ENCODE results near the gene EIF3B.

The EIF3B gene

GRCh38 chr7:2355705-2356008, 1.0 kb downstream of the EIF3B start:
- Histone ChIP-seq H3K9me3 (ENCODE audit: low read length) (no peaks in the 10 kb centered on the region), H3K4me1 (ENCODE audit: insufficient read depth, low read length) (peaks cover 25% of the 10 kb centered on the region), H2AFZ (ENCODE audit: low read depth, low read length) (no peak overlapping the region), H3K4me3 (ENCODE audit: low read length) (peak overlapping the region; percentile 63), H3K36me3 (ENCODE audit: insufficient read depth, low read length) (peaks cover 28% of the 10 kb centered on the region), H3K27me3 (ENCODE audit: insufficient read depth, low read length) (no peaks in the 10 kb centered on the region)

GRCh38 chr7:2357165-2357564, 2.5 kb downstream of the EIF3B start:
- Histone ChIP-seq H3K4me3 (ENCODE audit: low read length) (no peak overlapping the region), H3K36me3 (ENCODE audit: insufficient read depth, low read length) (peaks cover 36% of the 10 kb centered on the region)

DNA sequence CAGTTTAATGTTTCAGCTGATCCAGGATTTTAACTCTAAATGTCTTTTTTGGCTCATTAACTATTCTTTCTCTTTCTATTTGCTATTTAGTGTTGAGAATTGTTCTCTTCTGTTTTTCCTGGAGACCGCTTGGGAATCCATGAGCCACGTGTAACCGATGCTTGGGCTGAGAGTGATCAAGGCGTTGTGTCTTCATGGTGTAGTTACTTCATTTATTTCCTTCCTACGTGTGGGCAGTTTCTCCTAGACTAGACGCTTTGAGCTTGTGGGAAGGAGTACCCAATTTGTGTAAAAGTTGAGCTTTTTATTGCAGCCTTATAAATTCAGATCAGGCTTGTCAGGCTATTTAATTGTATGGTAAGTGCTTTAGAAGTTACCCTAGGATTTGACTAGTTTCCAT, 2.9 kb downstream of the EIF3B start:
- Histone ChIP-seq H3K27me3 (ENCODE audit: insufficient read depth, low read length) (no peaks in the 10 kb centered on the region), H3K4me1 (ENCODE audit: insufficient read depth, low read length) (peaks cover 25% of the 10 kb centered on the region), H3K36me3 (ENCODE audit: insufficient read depth, low read length) (peaks cover 40% of the 10 kb centered on the region), H3K4me3 (ENCODE audit: low read length) (no peak overlapping the region), H3K9me3 (ENCODE audit: low read length) (no peaks in the 10 kb centered on the region), H2AFZ (ENCODE audit: low read depth, low read length) (no peak overlapping the region)

More at GRCh38 chr7:2357165-2357564, 2.5 kb downstream of the EIF3B start:
- peaks cover 25% of the 10 kb centered on the region for H3K4me1 ChIP-seq (ENCODE audit: insufficient read depth, low read length)
- no peaks in the 10 kb centered on the region for H3K27me3 ChIP-seq (ENCODE audit: insufficient read depth, low read length)
- H3K9me3 ChIP-seq (ENCODE audit: low read length): no peaks in the 10 kb centered on the region
- H2AFZ ChIP-seq (ENCODE audit: low read depth, low read length): no peak overlapping the region

- H3K4me3 ChIP-seq (ENCODE audit: low read length): no peak overlapping the region
- H2AFZ ChIP-seq (ENCODE audit: low read depth, low read length): no peak overlapping the region
- no peaks in the 10 kb centered on the region for H3K9me3 ChIP-seq (ENCODE audit: low read length)
- no peaks in the 10 kb centered on the region for H3K27me3 ChIP-seq (ENCODE audit: insufficient read depth, low read length)
- H3K36me3 ChIP-seq (ENCODE audit: insufficient read depth, low read length): peaks cover 54% of the 10 kb centered on the region
- H3K4me1 ChIP-seq (ENCODE audit: insufficient read depth, low read length): peaks cover 25% of the 10 kb centered on the region
These were observed 4.4 kb downstream of the EIF3B start for GRCh38 chr7:2358968-2359527.

DNA sequence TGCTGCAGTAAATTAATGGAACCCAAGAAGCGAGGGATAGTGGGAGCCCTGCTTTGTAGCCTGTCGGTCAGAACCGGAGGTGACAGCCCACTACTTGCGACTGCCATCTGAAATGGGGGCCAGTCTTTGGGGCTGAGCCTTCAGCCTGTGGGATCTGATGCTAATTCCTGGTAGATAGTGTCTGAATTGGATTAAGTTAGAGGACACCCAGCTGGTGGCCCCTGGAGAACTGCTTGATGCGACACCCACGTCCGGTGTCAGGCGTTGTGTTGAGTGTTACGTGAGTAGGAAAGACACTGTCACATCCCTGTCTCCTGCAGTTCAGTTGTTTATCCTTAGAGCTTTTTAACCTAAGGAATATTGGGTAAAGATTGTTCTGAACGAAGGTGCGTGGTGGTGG, 5.0 kb downstream of the EIF3B start:
- Histone ChIP-seq H2AFZ (ENCODE audit: low read depth, low read length) (no peak overlapping the region), H3K4me1 (ENCODE audit: insufficient read depth, low read length) (peaks cover 25% of the 10 kb centered on the region), H3K9me3 (ENCODE audit: low read length) (no peaks in the 10 kb centered on the region), H3K4me3 (ENCODE audit: low read length) (no peak overlapping the region), H3K27me3 (ENCODE audit: insufficient read depth, low read length) (no peaks in the 10 kb centered on the region), H3K36me3 (ENCODE audit: insufficient read depth, low read length) (peaks cover 60% of the 10 kb centered on the region)

GRCh38 chr7:2360796-2361195, 6.2 kb downstream of the EIF3B start:
- H3K4me3 ChIP-seq (ENCODE audit: low read length): no peak overlapping the region
- H3K4me1 ChIP-seq (ENCODE audit: insufficient read depth, low read length): peaks cover 22% of the 10 kb centered on the region
- H3K36me3 ChIP-seq (ENCODE audit: insufficient read depth, low read length): peaks cover 70% of the 10 kb centered on the region
- H3K27me3 ChIP-seq (ENCODE audit: insufficient read depth, low read length): no peaks in the 10 kb centered on the region
- H3K9me3 ChIP-seq (ENCODE audit: low read length): no peaks in the 10 kb centered on the region
- H2AFZ ChIP-seq (ENCODE audit: low read depth, low read length): no peak overlapping the region

DNA sequence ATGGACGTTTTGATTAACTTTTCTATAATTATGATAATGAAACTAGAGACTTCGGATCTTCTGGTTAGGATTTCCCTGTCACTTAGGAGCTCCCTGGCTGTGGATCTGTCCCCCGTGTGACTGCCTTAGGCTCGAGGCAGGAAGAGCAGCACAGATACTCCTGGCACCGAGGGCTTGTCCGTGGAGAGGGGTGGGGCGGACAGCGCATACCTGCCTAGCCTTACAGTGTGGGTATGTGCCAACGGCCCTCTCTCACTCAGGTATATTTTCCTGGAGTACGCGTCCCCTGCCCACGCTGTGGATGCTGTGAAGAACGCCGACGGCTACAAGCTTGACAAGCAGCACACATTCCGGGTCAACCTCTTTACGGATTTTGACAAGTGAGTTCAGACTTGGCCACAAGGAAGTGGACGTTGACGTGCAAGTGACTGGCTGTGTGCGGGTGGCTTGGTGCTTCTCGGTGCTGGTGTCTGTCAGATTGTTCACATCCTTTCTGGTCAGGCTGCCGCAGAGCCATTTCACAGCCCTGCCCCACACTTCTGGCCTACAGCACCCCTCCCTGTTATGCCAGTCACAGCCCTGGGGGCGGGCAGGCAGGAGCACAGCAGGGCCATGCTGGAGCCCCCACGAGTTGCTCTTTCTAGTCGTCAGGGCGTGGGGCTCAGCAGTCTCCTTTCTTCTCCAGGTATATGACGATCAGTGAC, 7.9 kb downstream of the EIF3B start:
- Histone ChIP-seq H3K27me3 (ENCODE audit: insufficient read depth, low read length) (no peaks in the 10 kb centered on the region), H3K4me1 (ENCODE audit: insufficient read depth, low read length) (peaks cover 8% of the 10 kb centered on the region), H3K9me3 (ENCODE audit: low read length) (no peaks in the 10 kb centered on the region), H2AFZ (ENCODE audit: low read depth, low read length) (no peak overlapping the region), H3K4me3 (ENCODE audit: low read length) (no peak overlapping the region), H3K36me3 (ENCODE audit: insufficient read depth, low read length) (peaks cover 77% of the 10 kb centered on the region)

DNA sequence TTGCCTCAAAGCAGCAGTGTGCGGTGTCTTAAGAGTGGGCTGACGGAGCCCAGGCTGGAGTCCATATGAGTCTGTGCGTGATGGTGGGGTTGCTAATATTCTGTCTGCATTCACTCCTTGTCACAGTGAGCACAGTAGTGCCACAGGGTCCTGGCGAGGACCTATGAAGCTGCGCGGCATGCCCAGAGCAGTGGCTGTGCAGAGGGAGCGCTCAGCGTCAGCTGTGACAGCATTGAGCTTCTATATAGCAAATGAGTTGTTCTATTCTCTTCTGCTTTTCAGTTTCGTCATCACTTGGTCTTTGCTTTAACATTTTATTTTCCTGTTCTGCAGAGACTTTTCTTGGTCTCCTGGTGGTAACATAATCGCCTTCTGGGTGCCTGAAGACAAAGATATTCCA, 14.5 kb downstream of the EIF3B start:
- Histone ChIP-seq H3K4me1 (ENCODE audit: insufficient read depth, low read length) (no peaks in the 10 kb centered on the region), H3K4me3 (ENCODE audit: low read length) (no peak overlapping the region), H2AFZ (ENCODE audit: low read depth, low read length) (no peak overlapping the region), H3K9me3 (ENCODE audit: low read length) (no peaks in the 10 kb centered on the region), H3K36me3 (ENCODE audit: insufficient read depth, low read length) (peaks cover 86% of the 10 kb centered on the region), H3K27me3 (ENCODE audit: insufficient read depth, low read length) (no peaks in the 10 kb centered on the region)

DNA sequence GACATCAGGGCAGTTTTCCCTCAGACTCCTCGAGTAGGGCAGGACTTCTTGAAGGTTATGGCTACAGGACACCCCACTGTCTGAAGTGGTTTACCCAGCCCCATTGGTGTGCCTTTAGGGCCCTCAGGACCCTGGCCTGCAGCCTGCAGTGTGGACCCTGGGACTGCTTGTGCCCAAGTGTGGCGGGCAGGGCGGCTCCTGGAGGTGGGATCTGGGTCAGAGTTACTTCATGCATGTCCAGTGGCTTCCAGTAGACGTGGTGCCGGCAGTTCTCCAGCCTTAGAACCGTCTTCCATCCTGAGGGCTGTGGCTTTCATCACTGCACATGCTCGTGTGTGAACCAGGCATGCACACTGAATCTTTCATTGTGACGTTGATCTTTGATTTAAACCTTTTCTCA, 16.7 kb downstream of the EIF3B start:
- no peak overlapping the region for H3K4me3 ChIP-seq (ENCODE audit: low read length)
- H3K9me3 ChIP-seq (ENCODE audit: low read length): no peaks in the 10 kb centered on the region
- peaks cover 87% of the 10 kb centered on the region for H3K36me3 ChIP-seq (ENCODE audit: insufficient read depth, low read length)
- no peaks in the 10 kb centered on the region for H3K4me1 ChIP-seq (ENCODE audit: insufficient read depth, low read length)
- no peaks in the 10 kb centered on the region for H3K27me3 ChIP-seq (ENCODE audit: insufficient read depth, low read length)
- no peak overlapping the region for H2AFZ ChIP-seq (ENCODE audit: low read depth, low read length)

DNA sequence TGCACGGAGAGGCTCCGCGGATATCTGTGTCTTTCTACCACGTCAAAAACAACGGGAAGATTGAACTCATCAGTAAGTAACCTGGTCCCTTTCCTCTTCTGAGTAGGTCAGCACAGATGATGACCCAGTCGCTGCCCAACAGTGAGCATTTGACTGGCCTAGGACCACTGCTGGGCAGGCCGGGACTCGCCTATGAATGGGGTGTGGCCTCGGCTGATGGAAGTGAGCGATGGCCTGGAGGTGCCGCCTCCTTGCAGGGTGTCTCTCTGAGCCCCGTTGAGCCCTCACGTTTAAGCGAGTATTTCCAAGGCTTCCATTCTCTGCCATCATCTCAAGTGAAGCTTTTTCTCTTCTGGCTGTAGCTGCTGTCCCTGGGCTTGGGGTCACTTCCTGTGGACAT, 18.1 kb downstream of the EIF3B start:
- Histone ChIP-seq H3K9me3 (ENCODE audit: low read length) (no peaks in the 10 kb centered on the region), H3K36me3 (ENCODE audit: insufficient read depth, low read length) (peaks cover 87% of the 10 kb centered on the region), H3K27me3 (ENCODE audit: insufficient read depth, low read length) (no peaks in the 10 kb centered on the region), H3K4me3 (ENCODE audit: low read length) (no peak overlapping the region), H2AFZ (ENCODE audit: low read depth, low read length) (no peak overlapping the region), H3K4me1 (ENCODE audit: insufficient read depth, low read length) (no peaks in the 10 kb centered on the region)

GRCh38 chr7:2373124-2373556, 18.5 kb downstream of the EIF3B start:
- no peak overlapping the region for H3K4me3 ChIP-seq (ENCODE audit: low read length)
- H3K4me1 ChIP-seq (ENCODE audit: insufficient read depth, low read length): no peaks in the 10 kb centered on the region
- H3K27me3 ChIP-seq (ENCODE audit: insufficient read depth, low read length): no peaks in the 10 kb centered on the region
- peaks cover 87% of the 10 kb centered on the region for H3K36me3 ChIP-seq (ENCODE audit: insufficient read depth, low read length)
- no peak overlapping the region for H2AFZ ChIP-seq (ENCODE audit: low read depth, low read length)
- no peaks in the 10 kb centered on the region for H3K9me3 ChIP-seq (ENCODE audit: low read length)

- Histone ChIP-seq H2AFZ (ENCODE audit: low read depth, low read length) (no peak overlapping the region), H3K4me1 (ENCODE audit: insufficient read depth, low read length) (no peaks in the 10 kb centered on the region), H3K9me3 (ENCODE audit: low read length) (no peaks in the 10 kb centered on the region), H3K27me3 (ENCODE audit: insufficient read depth, low read length) (no peaks in the 10 kb centered on the region), H3K36me3 (ENCODE audit: insufficient read depth, low read length) (peaks cover 88% of the 10 kb centered on the region), H3K4me3 (ENCODE audit: low read length) (no peak overlapping the region)
These were observed 19.0 kb downstream of the EIF3B start for GRCh38 chr7:2373646-2374045.

DNA sequence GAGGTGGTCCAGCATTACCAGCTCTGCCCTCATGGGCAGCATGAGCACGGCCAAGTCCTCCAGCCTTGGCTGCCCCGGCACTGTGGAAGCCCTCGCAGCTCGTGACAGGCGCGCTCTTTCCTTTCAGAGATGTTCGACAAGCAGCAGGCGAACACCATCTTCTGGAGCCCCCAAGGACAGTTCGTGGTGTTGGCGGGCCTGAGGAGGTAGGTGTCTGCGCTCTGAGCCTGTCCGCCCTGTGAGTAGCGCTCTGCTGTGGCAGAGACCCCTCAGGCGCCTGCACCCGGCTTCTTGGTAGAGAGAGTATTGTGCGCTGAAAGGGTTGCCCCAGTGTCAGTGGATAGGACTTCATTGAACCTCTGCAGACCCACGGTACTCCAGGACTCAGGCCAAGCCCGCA, 19.8 kb downstream of the EIF3B start:
- Histone ChIP-seq H3K36me3 (ENCODE audit: insufficient read depth, low read length) (peaks cover 88% of the 10 kb centered on the region), H3K27me3 (ENCODE audit: insufficient read depth, low read length) (no peaks in the 10 kb centered on the region), H3K4me1 (ENCODE audit: insufficient read depth, low read length) (no peaks in the 10 kb centered on the region), H2AFZ (ENCODE audit: low read depth, low read length) (no peak overlapping the region), H3K9me3 (ENCODE audit: low read length) (no peaks in the 10 kb centered on the region), H3K4me3 (ENCODE audit: low read length) (no peak overlapping the region)

All from neuron (in vitro differentiated cells).